SH-SY5Y (cell line): Measurements from ENCODE around the gene SPECC1L.

Experiments
- GATA2 ChIP-seq: IDR thresholded peaks from 2 replicates; pipeline ENCODE4 v1.6.1; 2011; ENCODE audit warnings: mild to moderate bottlenecking, low read depth, low read length
- GATA3 ChIP-seq: IDR thresholded peaks from 2 replicates; pipeline ENCODE4 v1.6.1; 2011; ENCODE audit warnings: low read depth, mild to moderate bottlenecking, low read length, moderate library complexity

GRCh38 chr22:24408630-24409029 lies 138.0 kb downstream of the SPECC1L start:
- no peak for TF ChIP-seq GATA3
- peak; percentile 41 for TF ChIP-seq GATA2
